H9 (cell line): ENCODE data around the gene TMEM255A. TPM values are rescaled to one million over a fixed set of nuclear protein-coding genes. Genes with fewer than 3 reads are reported as not detected.

Experiments
- DNase-seq: peaks from one replicate; pipeline ENCODE4 v3.0.0-alpha.2; 2017
- H2AFZ ChIP-seq: one replicate; pipeline ENCODE4 v1.6.1; 2013; ENCODE audit warnings: mild to moderate bottlenecking, low read length, control low read depth, moderate library complexity
- H2AK5ac ChIP-seq: 2 replicates; pipeline ENCODE4 v1.6.1; 2013; ENCODE audit warnings: low read length, control low read depth, mixed read lengths; ENCODE audit not compliant: insufficient read length
- H2BK120ac ChIP-seq: one replicate; pipeline ENCODE4 v1.6.1; 2013; ENCODE audit warnings: low read depth, mild to moderate bottlenecking, low read length, control low read depth, inconsistent platforms; ENCODE audit not compliant: poor library complexity, severe bottlenecking
- H2BK12ac ChIP-seq: 2 replicates; pipeline ENCODE4 v1.6.1; 2013; ENCODE audit warnings: low read length, control low read depth, mixed read lengths, low read depth; ENCODE audit not compliant: insufficient read length
- H2BK15ac ChIP-seq: 2 replicates; pipeline ENCODE4 v1.6.1; 2013; ENCODE audit warnings: low read depth, low read length, control low read depth
- H2BK20ac ChIP-seq: one replicate; pipeline ENCODE4 v1.6.1; 2013; ENCODE audit warnings: low read depth, mild to moderate bottlenecking, low read length, control low read depth, inconsistent platforms; ENCODE audit not compliant: poor library complexity, severe bottlenecking
- H2BK5ac ChIP-seq: 2 replicates; pipeline ENCODE4 v1.6.1; 2013; ENCODE audit warnings: low read length, control low read depth, mixed read lengths; ENCODE audit not compliant: insufficient read length
- H3K14ac ChIP-seq: 2 replicates; pipeline ENCODE4 v1.6.1; 2013; ENCODE audit warnings: low read length, control low read depth; ENCODE audit not compliant: insufficient read depth
- H3K18ac ChIP-seq: 2 replicates; pipeline ENCODE4 v1.6.1; 2013; ENCODE audit warnings: low read depth, mild to moderate bottlenecking, mixed read lengths, low read length, control low read depth; ENCODE audit not compliant: insufficient read length
- H3K23ac ChIP-seq: 2 replicates; pipeline ENCODE4 v1.6.1; 2013; ENCODE audit warnings: low read length, control low read depth, mixed read lengths, low read depth; ENCODE audit not compliant: insufficient read length
- H3K23me2 ChIP-seq: 2 replicates; pipeline ENCODE4 v1.6.1; 2013; ENCODE audit warnings: low read depth, mild to moderate bottlenecking, mixed read lengths, low read length, control low read depth; ENCODE audit not compliant: insufficient read length, poor library complexity, severe bottlenecking
- H3K27ac ChIP-seq: 2 replicates; pipeline ENCODE4 v1.5.1; 2013; ENCODE audit warnings: low read length, control low read depth, mixed read lengths, low read depth; ENCODE audit not compliant: insufficient read length
- H3K27me3 ChIP-seq: 2 replicates; pipeline ENCODE4 v1.6.1; 2013; ENCODE audit warnings: low read length, control low read depth, inconsistent platforms; ENCODE audit not compliant: insufficient read depth
- H3K4ac ChIP-seq: 2 replicates; pipeline ENCODE4 v1.6.1; 2013; ENCODE audit warnings: low read depth, mild to moderate bottlenecking, control low read depth, inconsistent platforms, low read length, moderate library complexity
- H3K4me1 ChIP-seq: 2 replicates; pipeline ENCODE4 v1.6.1; 2013; ENCODE audit warnings: low read length, control low read depth, inconsistent platforms; ENCODE audit not compliant: insufficient read depth
- H3K4me2 ChIP-seq: 2 replicates; pipeline ENCODE4 v1.6.1; 2013; ENCODE audit warnings: low read length, control low read depth, mixed read lengths; ENCODE audit not compliant: insufficient read length, insufficient read depth
- H3K56ac ChIP-seq: 2 replicates; pipeline ENCODE4 v1.6.1; 2013; ENCODE audit warnings: low read depth, mild to moderate bottlenecking, mixed read lengths, low read length, control low read depth; ENCODE audit not compliant: insufficient read length
- H3K79me1 ChIP-seq: 2 replicates; pipeline ENCODE4 v1.6.1; 2013; ENCODE audit warnings: low read depth, mild to moderate bottlenecking, moderate library complexity, low read length, control low read depth, inconsistent platforms; ENCODE audit not compliant: insufficient read depth, poor library complexity, severe bottlenecking
- H3K79me2 ChIP-seq: 2 replicates; pipeline ENCODE4 v1.6.1; 2013; ENCODE audit warnings: low read length, control low read depth, inconsistent platforms; ENCODE audit not compliant: insufficient read depth
- H3K9ac ChIP-seq: 2 replicates; pipeline ENCODE4 v1.6.1; 2013; ENCODE audit warnings: low read length, control low read depth, mixed read lengths; ENCODE audit not compliant: insufficient read length; ENCODE audit errors: extremely low read depth
- H3K9me3 ChIP-seq: one replicate; pipeline ENCODE4 v1.6.1; 2013; ENCODE audit warnings: low read depth, low read length, inconsistent platforms; ENCODE audit not compliant: control insufficient read depth
- H3T11ph ChIP-seq: one replicate; pipeline ENCODE4 v1.6.1; 2013; ENCODE audit warnings: mild to moderate bottlenecking, low read length, control low read depth, inconsistent platforms
- H4K20me1 ChIP-seq: one replicate; pipeline ENCODE4 v1.6.1; 2013; ENCODE audit not compliant: control insufficient read depth, insufficient read length, insufficient read depth
- H4K5ac ChIP-seq: 2 replicates; pipeline ENCODE4 v1.6.1; 2013; ENCODE audit warnings: low read depth, mild to moderate bottlenecking, mixed read lengths, low read length, control low read depth; ENCODE audit not compliant: insufficient read length
- H4K8ac ChIP-seq: replicated peaks from 2 replicates; pipeline ENCODE4 v1.6.1; 2013; ENCODE audit warnings: low read length, control low read depth, mixed read lengths, low read depth; ENCODE audit not compliant: insufficient read length
- H4K91ac ChIP-seq: 2 replicates; pipeline ENCODE4 v1.6.1; 2013; ENCODE audit warnings: low read depth, mild to moderate bottlenecking, moderate library complexity, mixed read lengths, low read length, control low read depth; ENCODE audit not compliant: insufficient read length
- H3K27ac Mint-ChIP-seq, 3 experiments: 2 replicates in 2 of 3; 3 replicates in 1 of 3; pipeline ENCODE4 v1.8.0; 2020 to 2021; ENCODE audit warnings: mixed read lengths in 3 of 3, mild to moderate bottlenecking in 1 of 3, moderate library complexity in 1 of 3
- H3K27me3 Mint-ChIP-seq: 2 replicates; pipeline ENCODE4 v1.8.0; 2021; ENCODE audit warnings: low read depth, mild to moderate bottlenecking, moderate library complexity, mixed read lengths
- H3K36me3 Mint-ChIP-seq, 3 experiments: 2 replicates in 2 of 3; 3 replicates in 1 of 3; pipeline ENCODE4 v1.8.0; 2020 to 2021; ENCODE audit warnings: low read depth in 3 of 3, mixed read lengths in 3 of 3; ENCODE audit not compliant: insufficient read depth in 1 of 3
- H3K4me1 Mint-ChIP-seq, 2 experiments: 2 replicates each; pipeline ENCODE4 v1.8.0; 2020; ENCODE audit warnings: mixed read lengths in 2 of 2
- H3K4me3 Mint-ChIP-seq, 2 experiments: 2 replicates in 1 of 2; 3 replicates in 1 of 2; pipeline ENCODE4 v1.8.0; 2020 to 2021; ENCODE audit warnings: mild to moderate bottlenecking in 2 of 2, mixed read lengths in 2 of 2, moderate library complexity in 1 of 2
- H3K9me3 Mint-ChIP-seq, 2 experiments: 2 replicates in 1 of 2; 3 replicates in 1 of 2; pipeline ENCODE4 v1.8.0; 2020; ENCODE audit warnings: mild to moderate bottlenecking in 2 of 2, mixed read lengths in 2 of 2, moderate library complexity in 1 of 2
- WGBS: extraction: QIAGEN DNeasy Blood & Tissue Kit; methylation state at CpG from one replicate; pipeline ENCODE4 v1.1.7; 2013; ENCODE audit warnings: missing lambda C conversion rate, low lambda C conversion rate, mixed read lengths; ENCODE audit not compliant: insufficient read length; ENCODE audit errors: extremely low coverage; 5-methylcytosine and 5-hydroxymethylcytosine counted together
- total RNA-seq: library from RNA; stranded (reverse); gene quantifications from 2 replicates; pipeline ENCODE4 v1.2.1, GENCODE V29; 2021
- TF ChIP-seq, protein P1 (sequence below): fragments of 200-600 bp; sonication (generic); conservative IDR thresholded peaks from 3 replicates; pipeline ENCODE4 v1.8.0; 2021; ENCODE audit warnings: antibody characterized with exemption, mild to moderate bottlenecking

The TMEM255A gene
- total RNA-seq, 1 experiment from 2014 or later, result 0.77 TPM

DNA sequence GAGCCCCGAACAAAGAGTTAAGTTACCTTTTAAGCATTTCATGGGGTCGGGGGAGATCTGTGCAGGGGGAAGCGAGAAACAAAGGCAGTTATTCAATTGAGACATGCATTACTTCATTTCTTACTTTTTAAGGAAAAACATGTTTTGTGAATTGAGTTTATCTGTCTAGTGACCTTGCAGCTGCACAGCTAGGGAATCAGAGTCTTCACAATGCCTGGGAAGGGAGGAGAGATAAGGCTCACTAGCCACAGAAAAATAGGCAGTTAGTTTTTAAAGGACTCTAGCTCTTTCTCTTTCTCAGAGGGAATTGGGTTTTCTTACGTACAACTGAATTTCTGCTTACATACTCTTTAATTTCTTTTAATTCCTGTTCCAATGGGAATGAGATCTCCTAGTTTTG lies 86.9 kb downstream of the TMEM255A start:
- H3K36me3 Mint-ChIP-seq, result peaks cover 11 to 24% (median 13%) of the 10 kb centered on the region in 3 experiments; a peak in 6 of 7 replicates
- Histone ChIP-seq H3T11ph (no peak overlapping the region), H4K20me1 (no peaks in the 10 kb centered on the region), H3K4ac (no peak overlapping the region), H3K27me3 (no peaks in the 10 kb centered on the region), H2BK15ac (no peak overlapping the region), H2BK5ac (no peak overlapping the region), H2AFZ (no peak overlapping the region), H4K91ac (no peak overlapping the region), H3K27ac (no peak overlapping the region), H3K23me2 (no peaks in the 10 kb centered on the region), H3K56ac (no peak overlapping the region), H3K79me2 (no peaks in the 10 kb centered on the region), H2BK12ac (no peak overlapping the region), H3K9ac (no peak overlapping the region), H3K4me2 (no peak overlapping the region), H2BK120ac (no peak overlapping the region), H3K18ac (no peak overlapping the region), H2AK5ac (no peak overlapping the region), H3K4me1 (no peaks in the 10 kb centered on the region; the same call in 1 of the 2 replicates), H3K14ac (no peak overlapping the region), H3K23ac (no peak overlapping the region), H3K9me3 (peaks cover 30% of the 10 kb centered on the region), H2BK20ac (no peak overlapping the region), H4K8ac (no peak overlapping the region), H4K5ac (no peak overlapping the region), H3K79me1 (no peaks in the 10 kb centered on the region)
- H3K4me3 Mint-ChIP-seq, result no peak overlapping the region
- WGBS, result no CpG with 5 or more reads among the region's 4 CpGs
- no peaks in the 10 kb centered on the region; the same call in 1 of the 2 replicates for H3K27me3 Mint-ChIP-seq
- no peak overlapping the region for H3K27ac Mint-ChIP-seq
- TF ChIP-seq, protein P1, sequence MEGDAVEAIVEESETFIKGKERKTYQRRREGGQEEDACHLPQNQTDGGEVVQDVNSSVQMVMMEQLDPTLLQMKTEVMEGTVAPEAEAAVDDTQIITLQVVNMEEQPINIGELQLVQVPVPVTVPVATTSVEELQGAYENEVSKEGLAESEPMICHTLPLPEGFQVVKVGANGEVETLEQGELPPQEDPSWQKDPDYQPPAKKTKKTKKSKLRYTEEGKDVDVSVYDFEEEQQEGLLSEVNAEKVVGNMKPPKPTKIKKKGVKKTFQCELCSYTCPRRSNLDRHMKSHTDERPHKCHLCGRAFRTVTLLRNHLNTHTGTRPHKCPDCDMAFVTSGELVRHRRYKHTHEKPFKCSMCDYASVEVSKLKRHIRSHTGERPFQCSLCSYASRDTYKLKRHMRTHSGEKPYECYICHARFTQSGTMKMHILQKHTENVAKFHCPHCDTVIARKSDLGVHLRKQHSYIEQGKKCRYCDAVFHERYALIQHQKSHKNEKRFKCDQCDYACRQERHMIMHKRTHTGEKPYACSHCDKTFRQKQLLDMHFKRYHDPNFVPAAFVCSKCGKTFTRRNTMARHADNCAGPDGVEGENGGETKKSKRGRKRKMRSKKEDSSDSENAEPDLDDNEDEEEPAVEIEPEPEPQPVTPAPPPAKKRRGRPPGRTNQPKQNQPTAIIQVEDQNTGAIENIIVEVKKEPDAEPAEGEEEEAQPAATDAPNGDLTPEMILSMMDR, result no peak
- H3K9me3 Mint-ChIP-seq, result peaks cover 59 to 65% of the 10 kb centered on the region in 2 experiments
- DNase-seq, result no peak
- H3K4me1 Mint-ChIP-seq, result peaks cover 0 to 10% of the 10 kb centered on the region in 2 experiments; a peak in 2 of 4 replicates
